MCF 10A (cell line): ENCODE data around the gene GNG4. TPM values are rescaled to one million over a fixed set of nuclear protein-coding genes. Genes with fewer than 3 reads are reported as not detected.
A peak's percentile ranks its signal among the peaks of the same experiment; 100 is the strongest.

Experiments used
- BruUV-seq: library from RNA; stranded (reverse); fragments of 400-500 nt; replicated peaks from 2 replicates; lab custom pipeline; 2021; lab: Mats Ljungman, UMichigan
- CTCF ChIA-PET: fragments of 300-600 bp; sonication (Branson Sonifier 250); formaldehyde crosslinking; extraction: SDS; loops from one replicate; lab custom pipeline; 2021; ENCODE audit warnings: antibody characterized with exemption, inconsistent platforms; lab: Yijun Ruan, JAX
- POLR2A ChIA-PET: fragments of 300-600, 350-650 bp; sonication (Branson Sonifier 250); formaldehyde crosslinking; extraction: SDS; loops from one replicate; lab custom pipeline; 2020; ENCODE audit warnings: antibody characterized with exemption, inconsistent platforms; lab: Yijun Ruan, JAX
- DNase-seq: peaks from one replicate; pipeline ENCODE4 v3.0.0-alpha.2; 2018; ENCODE audit not compliant: unreplicated experiment
- H3K27ac Mint-ChIP-seq: one replicate; pipeline ENCODE4 v1.8.0; 2022; ENCODE audit warnings: mild to moderate bottlenecking, low read depth, mixed read lengths; ENCODE audit not compliant: unreplicated experiment
- H3K27me3 Mint-ChIP-seq: one replicate; pipeline ENCODE4 v1.8.0; 2022; ENCODE audit warnings: mixed read lengths; ENCODE audit not compliant: insufficient read depth, unreplicated experiment
- H3K36me3 Mint-ChIP-seq: one replicate; pipeline ENCODE4 v1.8.0; 2022; ENCODE audit warnings: mild to moderate bottlenecking, moderate library complexity, mixed read lengths; ENCODE audit not compliant: insufficient read depth, unreplicated experiment
- H3K4me1 Mint-ChIP-seq: one replicate; pipeline ENCODE4 v1.8.0; 2022; ENCODE audit warnings: mixed read lengths; ENCODE audit not compliant: insufficient read depth, unreplicated experiment
- H3K4me3 Mint-ChIP-seq: one replicate; pipeline ENCODE4 v1.8.0; 2022; ENCODE audit warnings: mild to moderate bottlenecking, moderate library complexity, mixed read lengths; ENCODE audit not compliant: unreplicated experiment
- H3K9me3 Mint-ChIP-seq: one replicate; pipeline ENCODE4 v1.8.0; 2022; ENCODE audit warnings: mixed read lengths; ENCODE audit not compliant: unreplicated experiment
- CTCF ChIP-seq: fragments of 200-600 bp; IDR thresholded peaks from one replicate; pipeline ENCODE4 v1.8.0; 2022; ENCODE audit warnings: antibody characterized with exemption, mild to moderate bottlenecking; ENCODE audit not compliant: unreplicated experiment
- intact Hi-C: fragments of 100-400 bp; cut with micrococcal nuclease; formaldehyde crosslinking; loops from 2 replicates; pipeline ENCODE4 v1.14.1; 2022
- total RNA-seq: library from RNA; stranded (reverse); gene quantifications from 2 replicates; pipeline ENCODE4 v1.2.3, GENCODE V29; 2022

Gene GNG4
- total RNA-seq, 1 experiment from 2014 or later = 3.0 TPM

- intact Hi-C loops = no loop called here
Observed at GRCh38 chr1:235610157-235610556, 39.4 kb downstream of the GNG4 start.

GRCh38 chr1:235608278-235608677 is 41.3 kb downstream of the GNG4 start:
- intact Hi-C loops = no loop called here
- CTCF ChIA-PET = interaction anchor here (0.6 to 3.9 kb wide), 6 partner anchors 8 to 175 kb away, joined by 3 to 30 read pairs (median 3); no protein-coding TSS in a partner anchor
- no peak for TF ChIP-seq CTCF

More at GRCh38 chr1:235610157-235610556, 39.4 kb downstream of the GNG4 start:
- DNase-seq = no peak
- CTCF ChIA-PET = interaction anchor here (3.9 kb wide), 1 partner anchor 10 kb away, joined by 30 read pairs; no protein-coding TSS in a partner anchor
- BruUV-seq = no TSS peak
- TF ChIP-seq CTCF = no peak
- Mint-ChIP-seq H3K4me1 (peaks cover 6% of the 10 kb centered on the region), H3K36me3 (no peaks in the 10 kb centered on the region), H3K9me3 (no peaks in the 10 kb centered on the region), H3K27me3 (no peaks in the 10 kb centered on the region), H3K27ac (no peak overlapping the region), H3K4me3 (no peak overlapping the region)
- POLR2A ChIA-PET = no interaction called here

GRCh38 chr1:235607284-235607683 is 42.3 kb downstream of the GNG4 start:
- H3K27me3 Mint-ChIP-seq = no peaks in the 10 kb centered on the region
- no peak overlapping the region for H3K27ac Mint-ChIP-seq
- H3K4me1 Mint-ChIP-seq = no peaks in the 10 kb centered on the region
- TF ChIP-seq CTCF = no peak
- POLR2A ChIA-PET = no interaction called here
- H3K36me3 Mint-ChIP-seq = no peaks in the 10 kb centered on the region
- intact Hi-C loops = no loop called here
- BruUV-seq = no TSS peak
- DNase-seq = no peak
- CTCF ChIA-PET = interaction anchor here (0.8 to 3.9 kb wide), 4 partner anchors 7 to 176 kb away, joined by 3 to 30 read pairs (median 4); no protein-coding TSS in a partner anchor
- no peak overlapping the region for H3K4me3 Mint-ChIP-seq
- no peaks in the 10 kb centered on the region for H3K9me3 Mint-ChIP-seq

More at GRCh38 chr1:235608278-235608677, 41.3 kb downstream of the GNG4 start:
- H3K4me3 Mint-ChIP-seq = no peak overlapping the region
- H3K27ac Mint-ChIP-seq = no peak overlapping the region
- no peaks in the 10 kb centered on the region for H3K9me3 Mint-ChIP-seq
- POLR2A ChIA-PET = interaction anchor here (1.0 kb wide), 1 partner anchor 8 kb away, joined by 5 read pairs; no protein-coding TSS in a partner anchor
- H3K27me3 Mint-ChIP-seq = no peaks in the 10 kb centered on the region
- H3K36me3 Mint-ChIP-seq = no peaks in the 10 kb centered on the region
- BruUV-seq = no TSS peak
- peaks cover 3% of the 10 kb centered on the region for H3K4me1 Mint-ChIP-seq
- DNase-seq = no peak

- no TSS peak for BruUV-seq
- intact Hi-C loops = loop anchor here (1.0 kb wide), 1 partner anchor 88 kb away; no protein-coding TSS in a partner anchor
- no peaks in the 10 kb centered on the region for H3K36me3 Mint-ChIP-seq
- no peak overlapping the region for H3K4me3 Mint-ChIP-seq
- CTCF ChIA-PET = interaction anchor here (0.5 to 5.5 kb wide), 17 partner anchors 8 to 349 kb away, joined by 3 to 38 read pairs (median 6); no protein-coding TSS in a partner anchor
- no peaks in the 10 kb centered on the region for H3K9me3 Mint-ChIP-seq
- H3K27me3 Mint-ChIP-seq = no peaks in the 10 kb centered on the region
- TF ChIP-seq CTCF = peak; percentile 60
- no peaks in the 10 kb centered on the region for H3K4me1 Mint-ChIP-seq
- POLR2A ChIA-PET = interaction anchor here (0.7 to 1.1 kb wide), 2 partner anchors 9 to 21 kb away, joined by 3 read pairs; no protein-coding TSS in a partner anchor
- H3K27ac Mint-ChIP-seq = no peak overlapping the region
- peak; percentile 63 for DNase-seq
Observed at GRCh38 chr1:235601104-235601503, 48.5 kb downstream of the GNG4 start.
